AG09309 (cell line): ENCODE results near the gene ABTB2.

Experiments
- DNase-seq: peaks from one replicate; pipeline ENCODE4 v3.0.0-alpha.2; 2010; ENCODE audit warnings: low read depth
- H3K4me3 ChIP-seq: 2 replicates; pipeline ENCODE4 v1.5.1; 2011; ENCODE audit warnings: mild to moderate bottlenecking, low read depth, low read length, moderate library complexity; ENCODE audit not compliant: control insufficient read depth
- TF ChIP-seq, protein P1 (sequence below): IDR thresholded peaks from 2 replicates; pipeline ENCODE4 v1.5.1; 2011; ENCODE audit warnings: mild to moderate bottlenecking, low read depth, low read length, inconsistent platforms; ENCODE audit not compliant: insufficient read depth, control insufficient read depth; ENCODE audit errors: missing control alignments

The ABTB2 gene

DNA sequence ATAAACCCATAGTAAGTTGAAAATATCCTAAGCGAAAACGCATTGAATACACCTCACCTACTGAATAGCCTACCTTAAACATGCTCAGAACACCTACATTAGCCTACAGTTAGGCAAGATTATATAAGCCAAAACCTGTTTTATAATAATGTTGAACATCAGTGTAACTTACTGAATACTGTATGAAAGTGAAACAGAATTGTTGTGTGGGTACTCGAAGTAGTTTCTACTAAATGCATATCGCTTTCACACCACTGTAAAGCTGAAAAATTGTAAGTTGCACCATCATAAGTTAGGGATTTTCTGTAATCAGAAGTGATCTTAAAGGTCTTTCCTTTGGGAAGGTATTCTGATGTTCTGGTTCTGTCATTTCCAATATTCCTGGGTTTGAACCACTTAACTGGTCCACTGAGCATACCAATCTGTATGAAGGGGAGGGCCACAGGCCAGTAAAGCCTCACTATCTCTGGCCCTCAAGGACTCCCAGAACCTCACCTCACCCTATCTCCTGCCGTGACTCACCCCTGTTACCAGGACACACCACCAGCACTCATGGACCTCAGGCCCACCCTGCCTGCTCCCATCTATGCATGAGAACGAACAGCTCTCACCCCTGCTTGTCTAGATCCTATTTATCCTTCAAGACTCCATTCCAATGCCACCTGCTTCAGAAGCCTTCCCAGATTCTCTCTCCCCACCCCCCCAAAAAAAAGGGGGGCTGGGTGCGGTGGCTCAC, 182.4 kb downstream of the ABTB2 start:
- DNase-seq, result no peak
- TF ChIP-seq, protein P1, sequence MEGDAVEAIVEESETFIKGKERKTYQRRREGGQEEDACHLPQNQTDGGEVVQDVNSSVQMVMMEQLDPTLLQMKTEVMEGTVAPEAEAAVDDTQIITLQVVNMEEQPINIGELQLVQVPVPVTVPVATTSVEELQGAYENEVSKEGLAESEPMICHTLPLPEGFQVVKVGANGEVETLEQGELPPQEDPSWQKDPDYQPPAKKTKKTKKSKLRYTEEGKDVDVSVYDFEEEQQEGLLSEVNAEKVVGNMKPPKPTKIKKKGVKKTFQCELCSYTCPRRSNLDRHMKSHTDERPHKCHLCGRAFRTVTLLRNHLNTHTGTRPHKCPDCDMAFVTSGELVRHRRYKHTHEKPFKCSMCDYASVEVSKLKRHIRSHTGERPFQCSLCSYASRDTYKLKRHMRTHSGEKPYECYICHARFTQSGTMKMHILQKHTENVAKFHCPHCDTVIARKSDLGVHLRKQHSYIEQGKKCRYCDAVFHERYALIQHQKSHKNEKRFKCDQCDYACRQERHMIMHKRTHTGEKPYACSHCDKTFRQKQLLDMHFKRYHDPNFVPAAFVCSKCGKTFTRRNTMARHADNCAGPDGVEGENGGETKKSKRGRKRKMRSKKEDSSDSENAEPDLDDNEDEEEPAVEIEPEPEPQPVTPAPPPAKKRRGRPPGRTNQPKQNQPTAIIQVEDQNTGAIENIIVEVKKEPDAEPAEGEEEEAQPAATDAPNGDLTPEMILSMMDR, result no peak
- no peak overlapping the region for H3K4me3 ChIP-seq

DNA sequence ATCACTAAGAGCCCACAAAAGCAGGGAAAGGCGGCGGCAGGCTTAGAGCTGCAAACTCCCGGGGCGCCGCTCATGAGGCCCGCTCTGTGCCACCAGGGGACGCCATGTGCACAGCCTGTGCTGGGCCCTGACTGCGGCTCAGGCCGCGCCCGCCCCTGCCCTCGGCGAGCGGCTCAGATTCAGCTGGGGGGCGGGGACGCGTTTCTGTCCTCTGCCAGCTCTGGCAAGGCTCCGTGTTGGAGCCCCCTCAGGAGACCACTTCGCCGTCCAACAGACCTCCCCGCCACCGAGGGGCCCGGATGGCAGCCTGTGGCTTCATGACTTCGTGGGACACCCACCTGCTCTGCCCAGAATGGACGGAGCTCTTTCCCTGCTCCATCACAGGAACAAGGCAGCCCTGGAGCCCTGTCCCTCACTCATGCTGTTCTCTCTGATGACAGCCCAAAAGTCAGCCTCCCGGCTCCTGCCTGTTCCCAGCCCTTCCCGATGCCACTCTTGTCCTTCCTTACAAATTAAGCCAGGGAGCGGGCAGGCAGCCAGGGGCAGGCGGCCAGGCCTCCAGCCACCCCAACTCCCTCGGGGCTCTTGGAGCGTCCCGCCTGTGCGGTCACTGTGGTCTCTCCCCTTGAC, 183.3 kb downstream of the ABTB2 start:
- peak overlapping the region; percentile 20 for H3K4me3 ChIP-seq
- TF ChIP-seq, protein P1, result peak; percentile 99
- no peak for DNase-seq

DNA sequence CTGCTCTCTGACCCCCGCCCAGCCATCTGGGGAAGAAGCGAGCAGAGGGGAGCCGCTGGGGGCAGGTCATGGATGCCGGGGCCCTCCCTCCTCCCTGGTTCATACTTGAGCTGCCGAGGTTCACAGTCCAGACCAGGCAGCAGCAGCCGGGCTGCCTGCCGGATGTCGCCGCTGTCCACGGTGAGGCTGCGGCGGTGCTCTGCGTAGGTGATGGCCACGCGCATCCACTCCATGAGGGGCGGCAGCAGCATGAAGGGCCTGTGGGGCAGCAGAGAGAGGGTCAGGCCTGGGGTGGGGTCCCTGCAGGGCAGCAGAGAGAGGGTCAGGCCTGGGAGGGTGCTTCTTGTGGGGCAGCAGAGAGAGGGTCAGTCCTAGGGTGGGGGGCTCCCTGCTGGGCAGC, 184.8 kb downstream of the ABTB2 start:
- DNase-seq, result no peak
- H3K4me3 ChIP-seq, result no peak overlapping the region
- TF ChIP-seq, protein P1, result no peak

DNA sequence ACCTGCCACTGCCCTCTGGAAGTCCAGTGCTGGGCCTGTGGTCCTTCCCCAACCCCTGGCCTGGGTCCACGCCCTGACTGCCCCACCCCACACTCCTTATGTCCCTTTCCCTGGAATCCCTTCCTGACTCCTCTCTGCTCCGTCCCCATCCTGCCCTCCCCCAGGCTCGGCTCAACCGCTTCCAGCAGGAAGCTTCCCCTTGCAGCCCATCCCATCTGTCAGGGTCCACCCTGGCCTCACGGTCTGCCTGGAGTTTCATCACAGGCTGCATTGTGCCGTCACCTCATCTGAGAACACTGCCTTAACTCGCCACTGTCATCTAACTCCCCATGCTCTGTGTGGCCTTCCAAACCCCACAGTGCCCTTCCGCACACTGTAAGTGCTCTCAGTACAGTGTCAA, 188.1 kb downstream of the ABTB2 start:
- H3K4me3 ChIP-seq, result no peak overlapping the region
- TF ChIP-seq, protein P1, result no peak
- no peak for DNase-seq

DNA sequence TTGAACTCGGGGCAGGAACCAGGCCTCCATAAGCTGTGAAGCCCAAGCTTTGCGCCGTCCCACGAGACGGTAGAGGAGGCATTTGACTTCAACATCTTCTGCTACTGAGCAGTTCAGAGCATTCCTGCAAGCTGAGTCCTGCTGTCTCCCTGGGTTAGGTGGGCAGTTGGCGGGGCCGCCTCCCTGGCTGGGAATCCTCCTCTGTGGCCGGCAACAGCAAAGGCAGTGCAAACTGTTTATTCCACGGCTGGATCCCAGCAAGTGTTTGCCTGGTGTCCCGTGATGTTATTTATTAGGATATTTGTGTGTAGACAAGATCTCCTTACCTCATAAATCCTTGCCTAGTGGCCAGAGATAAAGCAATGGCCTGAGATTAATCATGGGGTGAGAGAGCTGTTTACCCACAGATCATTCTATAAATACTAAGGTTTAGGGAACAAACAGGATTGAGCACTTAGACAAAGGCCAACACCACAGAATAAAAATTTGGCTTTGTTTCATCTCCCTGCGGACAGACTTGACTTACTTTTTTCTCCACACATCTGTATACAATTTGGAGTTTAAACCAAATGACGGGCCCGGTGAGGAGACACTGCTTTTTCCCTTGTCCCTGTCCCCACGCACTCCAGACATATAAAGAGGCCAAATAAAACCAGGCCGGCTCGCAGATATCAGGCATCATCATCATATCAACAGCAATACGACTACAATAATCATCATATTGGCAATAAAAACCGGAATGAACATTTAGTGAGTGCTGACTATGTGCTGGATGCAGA, 189.0 kb downstream of the ABTB2 start:
- TF ChIP-seq, protein P1, result no peak
- DNase-seq, result no peak
- no peak overlapping the region for H3K4me3 ChIP-seq

DNA sequence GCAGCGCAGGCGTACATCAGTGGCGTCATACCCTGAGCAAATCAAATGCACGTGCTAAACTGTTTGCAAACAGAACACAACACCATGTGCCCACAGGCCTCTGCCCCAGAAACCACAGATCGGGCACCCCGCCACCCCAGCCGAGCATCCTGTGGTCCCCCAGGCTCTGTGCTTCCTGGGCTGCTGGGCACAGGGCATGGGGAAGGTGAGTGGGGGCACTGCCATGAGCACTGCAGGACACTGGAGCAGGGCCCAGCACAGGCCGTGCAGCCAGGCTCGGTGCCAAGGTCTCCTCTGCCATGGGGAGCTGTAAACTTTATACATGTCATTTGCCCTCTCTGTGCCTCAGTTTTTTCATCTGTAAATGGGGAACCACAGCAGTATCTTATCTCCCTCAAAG, 189.8 kb downstream of the ABTB2 start:
- TF ChIP-seq, protein P1, result no peak
- no peak for DNase-seq
- H3K4me3 ChIP-seq, result no peak overlapping the region
